ENCODE measurements around the gene PAX7. TPM values are rescaled to one million over a fixed set of nuclear protein-coding genes. Genes with fewer than 3 reads are reported as not detected.

Gene PAX7
- total RNA-seq, 1 donor from 2014 or later: 0.05 TPM

- H3K27me3 ChIP-seq (ENCODE audit: insufficient read depth, low read length): peaks cover 2% of the 10 kb centered on the region
- FAIRE-seq (no peak), DNase-seq (ENCODE audit: low read depth) (no peak)
- no peak overlapping the region for H3K4me3 ChIP-seq (ENCODE audit: insufficient read depth, low read depth, low read length)
- no peaks in the 10 kb centered on the region for H3K79me2 ChIP-seq (ENCODE audit: insufficient read depth, low read length)
- no peaks in the 10 kb centered on the region for H3K4me1 ChIP-seq (ENCODE audit: insufficient read depth, low read length)
- peaks cover 57% of the 10 kb centered on the region for H3K27me3 Mint-ChIP-seq (ENCODE audit: low read depth, unreplicated experiment)
- no peak overlapping the region for H2AFZ ChIP-seq (ENCODE audit: low read depth, low read length)
- H3K9me3 Mint-ChIP-seq (ENCODE audit: unreplicated experiment): peaks cover 4% of the 10 kb centered on the region
- no peaks in the 10 kb centered on the region for H4K20me1 ChIP-seq (ENCODE audit: insufficient read depth, low read length)
- H3K36me3 ChIP-seq (ENCODE audit: insufficient read depth, low read length): no peaks in the 10 kb centered on the region
- no peaks in the 10 kb centered on the region for H3K36me3 Mint-ChIP-seq (ENCODE audit: low read depth, unreplicated experiment)
- no peak overlapping the region for H3K27ac ChIP-seq (ENCODE audit: low read depth, low read length)
- H3K4me1 Mint-ChIP-seq (ENCODE audit: low read depth, unreplicated experiment): no peaks in the 10 kb centered on the region
- H3K4me3 Mint-ChIP-seq (ENCODE audit: unreplicated experiment): no peak overlapping the region
- no peak overlapping the region for H3K4me2 ChIP-seq (ENCODE audit: low read length)
- H3K9ac ChIP-seq (ENCODE audit: low read length): no peak overlapping the region
- H3K27ac Mint-ChIP-seq (ENCODE audit: unreplicated experiment): no peak overlapping the region
- TF ChIP-seq CTCF (IDR thresholded peaks at IDR 0.05; ENCODE audit: insufficient read depth, low read depth, low read length) (no peak), EZH2 (IDR thresholded peaks at IDR 0.05; ENCODE audit: insufficient read depth, low read length) (no peak)
- H3K9me3 ChIP-seq (ENCODE audit: insufficient read depth, low read depth, low read length): no peaks in the 10 kb centered on the region
Observed at GRCh38 chr1:18682375-18682774, 51.7 kb downstream of the PAX7 start.

- Mint-ChIP-seq H3K4me3 (ENCODE audit: unreplicated experiment) (no peak overlapping the region), H3K36me3 (ENCODE audit: low read depth, unreplicated experiment) (no peaks in the 10 kb centered on the region), H3K27ac (ENCODE audit: unreplicated experiment) (no peak overlapping the region), H3K27me3 (ENCODE audit: low read depth, unreplicated experiment) (peaks cover 56% of the 10 kb centered on the region), H3K4me1 (ENCODE audit: low read depth, unreplicated experiment) (no peaks in the 10 kb centered on the region), H3K9me3 (ENCODE audit: unreplicated experiment) (peaks cover 4% of the 10 kb centered on the region)
- Histone ChIP-seq H3K79me2 (ENCODE audit: insufficient read depth, low read length) (no peaks in the 10 kb centered on the region), H3K27me3 (ENCODE audit: insufficient read depth, low read length) (peaks cover 2% of the 10 kb centered on the region), H3K9ac (ENCODE audit: low read length) (no peak overlapping the region), H3K4me2 (ENCODE audit: low read length) (no peak overlapping the region), H4K20me1 (ENCODE audit: insufficient read depth, low read length) (no peaks in the 10 kb centered on the region), H3K4me3 (ENCODE audit: insufficient read depth, low read depth, low read length) (no peak overlapping the region), H3K4me1 (ENCODE audit: insufficient read depth, low read length) (no peaks in the 10 kb centered on the region), H3K27ac (ENCODE audit: low read depth, low read length) (no peak overlapping the region), H2AFZ (ENCODE audit: low read depth, low read length) (no peak overlapping the region), H3K9me3 (ENCODE audit: insufficient read depth, low read depth, low read length) (no peaks in the 10 kb centered on the region), H3K36me3 (ENCODE audit: insufficient read depth, low read length) (no peaks in the 10 kb centered on the region)
- DNase-seq (ENCODE audit: low read depth) (no peak), FAIRE-seq (no peak)
- no peak for TF ChIP-seq CTCF (IDR thresholded peaks at IDR 0.05; ENCODE audit: insufficient read depth, low read depth, low read length)
- TF ChIP-seq EZH2 (IDR thresholded peaks at IDR 0.05; ENCODE audit: insufficient read depth, low read length): no peak
Observed at GRCh38 chr1:18684303-18684702, 53.7 kb downstream of the PAX7 start.

GRCh38 chr1:18686540-18686939, 55.9 kb downstream of the PAX7 start:
- Mint-ChIP-seq H3K4me3 (ENCODE audit: unreplicated experiment) (no peak overlapping the region), H3K27ac (ENCODE audit: unreplicated experiment) (no peak overlapping the region), H3K27me3 (ENCODE audit: low read depth, unreplicated experiment) (peaks cover 63% of the 10 kb centered on the region), H3K9me3 (ENCODE audit: unreplicated experiment) (peaks cover 2% of the 10 kb centered on the region), H3K36me3 (ENCODE audit: low read depth, unreplicated experiment) (no peaks in the 10 kb centered on the region), H3K4me1 (ENCODE audit: low read depth, unreplicated experiment) (no peaks in the 10 kb centered on the region)
- H3K79me2 ChIP-seq (ENCODE audit: insufficient read depth, low read length): no peaks in the 10 kb centered on the region
- H3K9ac ChIP-seq (ENCODE audit: low read length): no peak overlapping the region
- DNase-seq (ENCODE audit: low read depth): no peak
- no peak overlapping the region for H2AFZ ChIP-seq (ENCODE audit: low read depth, low read length)
- no peak overlapping the region for H3K4me2 ChIP-seq (ENCODE audit: low read length)
- no peak overlapping the region for H3K4me3 ChIP-seq (ENCODE audit: insufficient read depth, low read depth, low read length)
- H3K4me1 ChIP-seq (ENCODE audit: insufficient read depth, low read length): no peaks in the 10 kb centered on the region
- H3K9me3 ChIP-seq (ENCODE audit: insufficient read depth, low read depth, low read length): no peaks in the 10 kb centered on the region
- peaks cover 2% of the 10 kb centered on the region for H3K27me3 ChIP-seq (ENCODE audit: insufficient read depth, low read length)
- H4K20me1 ChIP-seq (ENCODE audit: insufficient read depth, low read length): no peaks in the 10 kb centered on the region
- no peaks in the 10 kb centered on the region for H3K36me3 ChIP-seq (ENCODE audit: insufficient read depth, low read length)
- no peak overlapping the region for H3K27ac ChIP-seq (ENCODE audit: low read depth, low read length)
- no peak for FAIRE-seq
- no peak for TF ChIP-seq EZH2 (IDR thresholded peaks at IDR 0.05; ENCODE audit: insufficient read depth, low read length)
- no peak for TF ChIP-seq CTCF (IDR thresholded peaks at IDR 0.05; ENCODE audit: insufficient read depth, low read depth, low read length)

All from astrocyte (in vitro differentiated cells and primary cell).